H1 (cell line): Measurements from ENCODE around the gene CUEDC1. TPM values are rescaled to one million over a fixed set of nuclear protein-coding genes. Genes with fewer than 3 reads are reported as not detected.

Experiments used
- CHD1 ChIP-seq: IDR thresholded peaks from 2 replicates; pipeline ENCODE4 v1.6.1; 2012; ENCODE audit warnings: low read depth, low read length, improper control_type of control experiment
- polyA plus RNA-seq, 7 experiments: library from polyadenylated mRNA; depleted of rRNA in 3 of 7; stranded (reverse) in 5 of 7; unstranded in 2 of 7; fragments of >200 nt in 5 of 7; fragments of 200-250 nt in 2 of 7; gene quantifications; 1 replicate in 5 of 7; 2 replicates in 1 of 7; 4 replicates in 1 of 7; pipeline versions ENCODE4 v1.2.1 to v1.2.3, GENCODE V29; 2011 to 2013; ENCODE audit warnings: missing spikeins in 2 of 7, mixed read lengths in 2 of 7
- total RNA-seq: library from RNA; stranded (reverse); fragmentation: NEBNext Ultra II Directional; extraction: Animal tissue kit (Norgen Biotek cat#: 25700); gene quantifications from 2 replicates; pipeline ENCODE4 v1.2.1, GENCODE V29; 2021
- TF ChIP-seq, protein P1 (sequence below): IDR thresholded peaks from 2 replicates; pipeline ENCODE4 v1.6.1; 2011; ENCODE audit warnings: low read length, improper control_type of control experiment

Gene CUEDC1
- total and polyA plus RNA-seq, 2 of the 8 experiments (the other 6 are each of a cell fraction or from before 2014, with no cell fraction given) = 4.0 to 10.7 TPM

DNA sequence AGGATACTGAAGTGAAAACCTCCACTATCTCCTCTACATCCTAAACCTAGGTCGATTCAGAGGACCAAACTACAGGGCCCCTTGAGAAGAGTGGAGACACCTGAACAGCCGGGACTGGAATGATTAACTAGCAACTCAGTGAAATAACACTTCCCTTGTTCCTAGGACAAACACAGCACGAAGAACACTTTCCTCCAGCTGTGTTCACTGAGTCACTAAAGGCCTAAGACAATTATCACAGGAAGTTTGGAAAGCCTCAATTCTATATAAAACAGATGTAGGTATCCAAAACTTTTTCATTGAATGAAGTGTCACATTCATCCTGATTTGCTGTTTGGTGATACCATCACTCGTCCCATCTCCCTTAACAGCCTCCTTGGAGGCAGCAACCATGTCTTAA, 15.5 kb upstream of the CUEDC1 start (continued):
- TF ChIP-seq, protein P1, sequence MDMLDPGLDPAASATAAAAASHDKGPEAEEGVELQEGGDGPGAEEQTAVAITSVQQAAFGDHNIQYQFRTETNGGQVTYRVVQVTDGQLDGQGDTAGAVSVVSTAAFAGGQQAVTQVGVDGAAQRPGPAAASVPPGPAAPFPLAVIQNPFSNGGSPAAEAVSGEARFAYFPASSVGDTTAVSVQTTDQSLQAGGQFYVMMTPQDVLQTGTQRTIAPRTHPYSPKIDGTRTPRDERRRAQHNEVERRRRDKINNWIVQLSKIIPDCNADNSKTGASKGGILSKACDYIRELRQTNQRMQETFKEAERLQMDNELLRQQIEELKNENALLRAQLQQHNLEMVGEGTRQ = no peak
- TF ChIP-seq CHD1 = no peak
